IMR-90 (cell line): ENCODE data around the gene FAM227B. TPM values are rescaled to one million over a fixed set of nuclear protein-coding genes. Genes with fewer than 3 reads are reported as not detected.
A peak's percentile ranks its signal among the peaks of the same experiment; 100 is the strongest.

Experiments
- ATAC-seq: fragments of 200-7000 bp; cut with Tn5 transposase; 2 replicates; pipeline ENCODE4 v1.9.1; 2020; ENCODE audit warnings: low read depth, mild to moderate bottlenecking, moderate library complexity
- BruUV-seq: library from RNA; stranded (reverse); fragments of 400-500 nt; replicated peaks from 2 replicates; lab custom pipeline; 2021; lab: Mats Ljungman, UMichigan
- CTCF ChIA-PET: fragments of 300-600 bp; formaldehyde crosslinking; extraction: SDS; loops from one replicate; lab custom pipeline; 2021; ENCODE audit warnings: antibody characterized with exemption; lab: Yijun Ruan, JAX
- POLR2A ChIA-PET: fragments of 300-600 bp; sonication (Branson Sonifier 250); formaldehyde crosslinking; loops from one replicate; lab custom pipeline; 2022; ENCODE audit warnings: antibody characterized with exemption; ENCODE audit not compliant: unreplicated experiment; lab: Charles Lee
- DNase-seq: peaks from one replicate; pipeline ENCODE4 v3.0.0; 2013
- H2AFZ ChIP-seq: replicated peaks from 2 replicates; pipeline ENCODE3; 2013; ENCODE audit warnings: low read length, mild to moderate bottlenecking; ENCODE audit not compliant: poor library complexity
- H2AK5ac ChIP-seq: 2 replicates; pipeline ENCODE4 v1.6.1; 2013; ENCODE audit warnings: low read depth, low read length, inconsistent platforms
- H2AK9ac ChIP-seq: replicated peaks from 2 replicates; pipeline ENCODE3; 2013; ENCODE audit warnings: mild to moderate bottlenecking, low read depth, low read length, moderate library complexity; ENCODE audit not compliant: poor library complexity
- H2BK120ac ChIP-seq: 2 replicates; pipeline ENCODE4 v1.6.1; 2013; ENCODE audit warnings: low read depth, low read length, inconsistent platforms
- H2BK15ac ChIP-seq: 3 replicates; pipeline ENCODE4 v1.6.1; 2013; ENCODE audit warnings: low read depth, low read length, inconsistent platforms
- H2BK20ac ChIP-seq: 2 replicates; pipeline ENCODE4 v1.6.1; 2013; ENCODE audit warnings: low read depth, mild to moderate bottlenecking, inconsistent platforms, low read length, moderate library complexity
- H2BK5ac ChIP-seq: 2 replicates; pipeline ENCODE4 v1.6.1; 2013; ENCODE audit warnings: mild to moderate bottlenecking, low read depth, low read length, inconsistent platforms; ENCODE audit not compliant: poor library complexity, severe bottlenecking
- H3K14ac ChIP-seq: replicated peaks from 2 replicates; pipeline ENCODE4 v1.6.1; 2013; ENCODE audit warnings: low read depth, low read length, inconsistent platforms
- H3K18ac ChIP-seq: 2 replicates; pipeline ENCODE4 v1.6.1; 2013; ENCODE audit warnings: low read depth, low read length, control low read depth
- H3K23ac ChIP-seq: 2 replicates; pipeline ENCODE4 v1.6.1; 2013; ENCODE audit warnings: low read depth, low read length, inconsistent platforms
- H3K27ac ChIP-seq: 2 replicates; pipeline ENCODE4 v1.5.1; 2013; ENCODE audit warnings: mild to moderate bottlenecking, control low read depth, low read length; ENCODE audit not compliant: insufficient read depth
- H3K27me3 ChIP-seq: 2 replicates; pipeline ENCODE4 v1.6.1; 2013; ENCODE audit warnings: low read length; ENCODE audit not compliant: control insufficient read depth, insufficient read depth
- H3K36me3 ChIP-seq: 2 replicates; pipeline ENCODE4 v1.6.1; 2013; ENCODE audit warnings: low read length, mixed read lengths; ENCODE audit not compliant: control insufficient read depth, insufficient read depth
- H3K4ac ChIP-seq: 2 replicates; pipeline ENCODE4 v1.6.1; 2013; ENCODE audit warnings: low read depth, low read length, inconsistent platforms
- H3K4me1 ChIP-seq: 2 replicates; pipeline ENCODE4 v1.6.1; 2013; ENCODE audit warnings: low read length, mixed read lengths; ENCODE audit not compliant: control insufficient read depth, insufficient read depth
- H3K4me2 ChIP-seq: 2 replicates; pipeline ENCODE4 v1.6.1; 2013; ENCODE audit warnings: low read depth, mild to moderate bottlenecking, control low read depth, low read length, moderate library complexity
- H3K4me3 ChIP-seq: 2 replicates; pipeline ENCODE4 v1.5.1; 2013; ENCODE audit warnings: low read depth, mild to moderate bottlenecking, control low read depth, low read length, moderate library complexity; ENCODE audit not compliant: insufficient read depth
- H3K56ac ChIP-seq: 2 replicates; pipeline ENCODE4 v1.6.1; 2013; ENCODE audit warnings: low read length, inconsistent platforms; ENCODE audit not compliant: insufficient read depth; ENCODE audit errors: extremely low read depth
- H3K79me1 ChIP-seq, 2 experiments: 2 replicates each; pipeline ENCODE4 v1.6.1; 2013; ENCODE audit warnings: low read length in 2 of 2, inconsistent platforms in 1 of 2, low read depth in 1 of 2
- H3K9ac ChIP-seq: 2 replicates; pipeline ENCODE4 v1.6.1; 2013; ENCODE audit warnings: low read depth, low read length, control low read depth
- H3K9me1 ChIP-seq: 2 replicates; pipeline ENCODE4 v1.6.1; 2013; ENCODE audit warnings: low read length, inconsistent platforms; ENCODE audit not compliant: insufficient read depth
- H3K9me3 ChIP-seq: 2 replicates; pipeline ENCODE4 v1.6.1; 2013; ENCODE audit warnings: low read length; ENCODE audit not compliant: control insufficient read depth, insufficient read depth
- H4K20me1 ChIP-seq: 2 replicates; pipeline ENCODE4 v1.6.1; 2013; ENCODE audit warnings: low read length, inconsistent platforms; ENCODE audit not compliant: insufficient read depth
- H4K5ac ChIP-seq: 2 replicates; pipeline ENCODE4 v1.6.1; 2013; ENCODE audit warnings: mild to moderate bottlenecking, low read depth, low read length, control low read depth
- H4K8ac ChIP-seq, 2 experiments: 2 replicates each; pipeline ENCODE4 v1.6.1; 2013; ENCODE audit warnings: low read depth in 2 of 2, low read length in 2 of 2, control low read depth in 1 of 2, inconsistent platforms in 1 of 2
- H4K91ac ChIP-seq: 2 replicates; pipeline ENCODE4 v1.6.1; 2013; ENCODE audit warnings: low read depth, low read length, inconsistent platforms; ENCODE audit not compliant: insufficient read depth
- FOS ChIP-seq: fragments of 150-350 bp; IDR thresholded peaks from 2 replicates; pipeline ENCODE4 v1.6.1; 2016; ENCODE audit warnings: low read depth, low read length
- dilution Hi-C: fragments of 300-500 bp; cut with HindIII; formaldehyde crosslinking; loops from one replicate; pipeline ENCODE4 v1.14.3; 2018; ENCODE audit warnings: low sequenced_read_pairs; ENCODE audit not compliant: unreplicated experiment
- in situ Hi-C: fragments of 300-500 bp; cut with MboI; formaldehyde crosslinking; loops from 3 replicates; pipeline ENCODE4 v1.14.3; 2019; ENCODE audit warnings: low sequenced_read_pairs, inconsistent platforms, mixed read lengths
- intact Hi-C: fragments of 100-400 bp; cut with micrococcal nuclease; formaldehyde crosslinking; loops from 2 replicates; pipeline ENCODE4 v1.10.0; 2022
- polyA plus RNA-seq, 3 experiments: library from polyadenylated mRNA; depleted of rRNA; stranded (reverse); fragments of >200 nt; gene quantifications; 2 replicates each; pipeline ENCODE4 v1.2.3, GENCODE V29; 2012; ENCODE audit warnings: low replicate concordance in 1 of 3
- total RNA-seq: library from RNA; depleted of rRNA; stranded (reverse); fragments of >200 nt; gene quantifications from 2 replicates; pipeline ENCODE4 v1.2.3, GENCODE V29; 2012

The FAM227B gene
- total and polyA plus RNA-seq, 2 of the 4 experiments (the other 2 are of a cell fraction), result 1.8 to 3.0 TPM

DNA sequence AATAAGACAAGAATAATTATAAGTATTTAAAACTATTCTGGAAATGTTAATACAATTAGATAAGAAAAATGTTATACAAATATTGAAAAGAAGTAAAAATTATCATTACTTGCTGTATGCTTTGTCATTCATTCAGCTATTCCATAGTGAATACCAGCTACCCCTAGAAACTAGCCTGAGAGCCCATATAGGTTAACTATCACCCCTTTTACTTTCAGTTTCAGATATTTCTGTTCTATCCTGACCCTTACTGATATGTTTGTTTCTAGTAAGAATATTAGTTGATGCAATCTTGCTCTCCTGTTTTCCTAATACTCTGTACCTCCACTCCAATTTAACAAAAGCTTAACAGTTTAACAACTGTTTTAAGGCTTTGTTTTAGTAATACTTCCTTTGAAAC, 31.6 kb downstream of the FAM227B start:
- no peak for TF ChIP-seq FOS
- no peak overlapping the region for H3K9ac ChIP-seq
- H2BK5ac ChIP-seq, result no peak overlapping the region
- no peaks in the 10 kb centered on the region for H3K4me1 ChIP-seq
- no peaks in the 10 kb centered on the region for H3K9me3 ChIP-seq
- no peak overlapping the region; the same call in 2 of the 3 replicates for H2BK15ac ChIP-seq
- H3K4me3 ChIP-seq, result no peak overlapping the region
- no peak overlapping the region for H4K8ac ChIP-seq
- no peak overlapping the region for H2BK20ac ChIP-seq
- no peak overlapping the region for H4K91ac ChIP-seq
- no peak overlapping the region for H3K14ac ChIP-seq
- in situ Hi-C loops (no loop called here), intact Hi-C loops (no loop called here), dilution Hi-C loops (no loop called here)
- ChIA-PET CTCF (no interaction called here), POLR2A (no interaction called here)
- H2BK120ac ChIP-seq, result no peak overlapping the region
- no peak overlapping the region for H3K23ac ChIP-seq
- no TSS peak for BruUV-seq
- no peak overlapping the region for H2AK5ac ChIP-seq
- no peaks in the 10 kb centered on the region for H3K27me3 ChIP-seq
- no peaks in the 10 kb centered on the region for H4K20me1 ChIP-seq
- H3K18ac ChIP-seq, result no peak overlapping the region
- H2AK9ac ChIP-seq, result no peak overlapping the region
- no peak overlapping the region for H3K56ac ChIP-seq
- H2AFZ ChIP-seq, result no peak overlapping the region
- DNase-seq (peak; percentile 0), ATAC-seq (no peak)
- H3K36me3 ChIP-seq, result no peaks in the 10 kb centered on the region
- H3K9me1 ChIP-seq, result no peaks in the 10 kb centered on the region
- no peaks in the 10 kb centered on the region for H3K79me1 ChIP-seq
- H3K27ac ChIP-seq, result no peak overlapping the region
- H3K4ac ChIP-seq, result no peak overlapping the region
- H3K4me2 ChIP-seq, result peak overlapping the region; percentile 47; the same call in 1 of the 2 replicates
- no peak overlapping the region for H4K5ac ChIP-seq
